Epithelial cell of proximal tubule (primary cell): Measurements from ENCODE around the gene KIAA0040. TPM values are rescaled to one million over a fixed set of nuclear protein-coding genes. Genes with fewer than 3 reads are reported as not detected.

Source experiments
- DNase-seq: peaks from one replicate; pipeline ENCODE4 v3.0.0-alpha.2; 2011; ENCODE audit warnings: low read depth
- H3K4me3 ChIP-seq: 2 replicates; pipeline ENCODE4 v1.5.1; 2011; ENCODE audit warnings: low read depth, mild to moderate bottlenecking, low read length
- total RNA-seq: library from RNA; depleted of rRNA; stranded (reverse); fragments of >200 nt; gene quantifications from 2 replicates; pipeline ENCODE4 v1.2.3, GENCODE V29; 2015
- TF ChIP-seq, protein P1 (sequence below): conservative IDR thresholded peaks from 2 replicates; pipeline ENCODE4 v1.5.1; 2012; ENCODE audit warnings: low read depth, mild to moderate bottlenecking, low read length

Gene KIAA0040
- total RNA-seq, 1 donor from 2014 or later, result 4.2 TPM

GRCh38 chr1:175155473-175155856 lies 37.1 kb downstream of the KIAA0040 start:
- TF ChIP-seq, protein P1, sequence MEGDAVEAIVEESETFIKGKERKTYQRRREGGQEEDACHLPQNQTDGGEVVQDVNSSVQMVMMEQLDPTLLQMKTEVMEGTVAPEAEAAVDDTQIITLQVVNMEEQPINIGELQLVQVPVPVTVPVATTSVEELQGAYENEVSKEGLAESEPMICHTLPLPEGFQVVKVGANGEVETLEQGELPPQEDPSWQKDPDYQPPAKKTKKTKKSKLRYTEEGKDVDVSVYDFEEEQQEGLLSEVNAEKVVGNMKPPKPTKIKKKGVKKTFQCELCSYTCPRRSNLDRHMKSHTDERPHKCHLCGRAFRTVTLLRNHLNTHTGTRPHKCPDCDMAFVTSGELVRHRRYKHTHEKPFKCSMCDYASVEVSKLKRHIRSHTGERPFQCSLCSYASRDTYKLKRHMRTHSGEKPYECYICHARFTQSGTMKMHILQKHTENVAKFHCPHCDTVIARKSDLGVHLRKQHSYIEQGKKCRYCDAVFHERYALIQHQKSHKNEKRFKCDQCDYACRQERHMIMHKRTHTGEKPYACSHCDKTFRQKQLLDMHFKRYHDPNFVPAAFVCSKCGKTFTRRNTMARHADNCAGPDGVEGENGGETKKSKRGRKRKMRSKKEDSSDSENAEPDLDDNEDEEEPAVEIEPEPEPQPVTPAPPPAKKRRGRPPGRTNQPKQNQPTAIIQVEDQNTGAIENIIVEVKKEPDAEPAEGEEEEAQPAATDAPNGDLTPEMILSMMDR, result no peak
- H3K4me3 ChIP-seq, result no peak overlapping the region
- DNase-seq, result no peak

GRCh38 chr1:175154629-175155472 lies 37.7 kb downstream of the KIAA0040 start:
- TF ChIP-seq, protein P1, result peak; percentile 91
- no peak for DNase-seq
- no peak overlapping the region for H3K4me3 ChIP-seq

DNA sequence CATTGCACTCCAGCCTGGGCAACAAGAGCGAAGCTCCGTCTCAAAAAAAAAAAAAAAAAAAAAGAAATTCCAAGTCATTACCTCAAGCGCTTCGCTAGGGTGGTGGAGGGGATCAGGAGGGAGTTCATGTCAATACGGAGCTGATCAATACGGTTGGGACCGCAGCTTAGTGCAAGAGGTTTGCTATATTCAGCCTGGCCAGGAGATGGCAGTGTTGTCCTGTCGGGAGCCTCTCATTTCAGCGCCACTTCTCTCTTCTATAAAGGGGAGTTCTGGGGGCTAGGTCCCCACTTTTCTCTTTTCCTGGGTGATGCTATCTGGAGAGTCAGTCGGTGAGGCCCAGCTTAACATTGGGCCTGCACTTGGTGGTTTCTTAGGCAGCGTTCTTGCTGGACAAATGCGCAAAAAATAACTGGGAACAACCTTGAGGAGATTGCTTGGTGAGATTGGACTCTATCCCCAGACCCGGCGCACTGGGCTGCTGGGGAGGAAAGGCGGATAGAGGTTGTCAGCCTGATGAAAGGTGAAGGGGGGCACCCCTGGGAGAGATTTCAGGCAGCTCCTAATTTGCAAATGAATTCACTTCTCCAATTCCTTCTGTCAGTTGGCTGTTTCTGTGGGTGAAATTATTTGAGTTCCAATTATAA lies 40.4 kb downstream of the KIAA0040 start:
- DNase-seq, result no peak
- no peak overlapping the region for H3K4me3 ChIP-seq
- TF ChIP-seq, protein P1, result peak; percentile 90

DNA sequence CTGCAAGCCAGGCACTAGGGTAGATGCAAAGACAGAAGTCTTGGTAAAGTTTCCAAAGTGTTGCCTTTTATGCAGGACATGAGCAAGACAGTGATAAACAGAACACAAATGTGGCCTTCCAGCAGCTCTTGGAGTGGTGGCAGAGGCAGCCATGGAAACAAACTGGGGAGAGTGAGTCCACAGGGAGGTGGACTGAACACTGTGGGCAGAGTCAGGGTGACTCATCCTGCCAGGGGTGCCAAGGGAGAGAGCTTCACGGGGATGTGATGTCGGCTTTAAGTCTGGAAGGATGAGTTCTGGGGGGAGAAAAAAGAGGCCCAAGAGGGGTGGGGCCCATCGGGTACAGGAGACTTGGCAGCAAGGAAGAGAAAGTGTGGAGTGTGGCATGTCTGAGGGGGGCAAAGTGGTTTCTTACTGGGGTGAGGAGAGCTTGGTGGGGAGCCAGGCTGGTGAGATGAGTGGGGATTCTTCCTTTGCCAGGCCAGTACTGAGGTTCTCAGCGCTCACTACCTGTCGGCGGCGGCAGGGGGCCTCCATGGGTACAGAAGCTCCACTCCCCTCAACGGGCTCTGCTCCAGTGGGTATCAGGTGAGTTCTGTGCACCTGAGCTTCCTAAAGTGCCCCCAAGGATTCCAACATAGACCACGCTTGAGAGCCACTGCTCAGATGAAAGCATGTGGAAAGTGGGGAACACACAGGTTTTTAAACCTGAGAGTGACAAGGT lies 41.8 kb downstream of the KIAA0040 start:
- H3K4me3 ChIP-seq, result no peak overlapping the region
- TF ChIP-seq, protein P1, result no peak
- DNase-seq, result no peak

- TF ChIP-seq, protein P1, result no peak
- no peak overlapping the region for H3K4me3 ChIP-seq
- no peak for DNase-seq
These were observed 44.5 kb downstream of the KIAA0040 start for GRCh38 chr1:175148068-175148467.

DNA sequence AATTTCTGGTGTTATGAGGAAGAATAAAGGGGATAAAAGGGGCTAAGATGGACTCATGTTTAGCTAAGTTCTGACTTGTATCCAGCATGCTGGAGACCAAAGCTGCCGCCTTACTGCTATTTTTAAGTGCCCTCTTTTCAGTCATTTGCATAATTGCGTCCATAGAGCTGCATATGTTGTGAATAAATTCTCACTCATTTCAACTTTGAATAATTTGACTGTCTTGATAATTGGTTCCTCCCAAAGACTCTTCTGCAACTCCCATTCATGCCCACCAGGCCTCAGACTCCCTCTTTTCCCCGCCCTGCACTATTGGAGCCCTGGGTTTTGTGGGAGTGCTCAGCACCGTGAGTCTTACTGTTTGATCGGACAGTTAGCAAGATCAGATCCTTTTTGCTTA lies 45.0 kb downstream of the KIAA0040 start:
- no peak for DNase-seq
- TF ChIP-seq, protein P1, result no peak
- H3K4me3 ChIP-seq, result no peak overlapping the region
